Endothelial cell (in vitro differentiated cells): ENCODE results near the gene AAGAB. TPM values are rescaled to one million over a fixed set of nuclear protein-coding genes. Genes with fewer than 3 reads are reported as not detected.

Source experiments
- DNase-seq: peaks from one replicate; pipeline ENCODE4 v3.0.0; 2021; ENCODE audit warnings: low spot score
- H3K27ac Mint-ChIP-seq: one replicate; pipeline ENCODE4 v1.8.0; 2021; ENCODE audit warnings: mixed read lengths, inconsistent platforms; ENCODE audit not compliant: unreplicated experiment
- H3K27me3 Mint-ChIP-seq: one replicate; pipeline ENCODE4 v1.8.0; 2021; ENCODE audit warnings: mild to moderate bottlenecking, moderate library complexity, mixed read lengths, inconsistent platforms; ENCODE audit not compliant: unreplicated experiment
- H3K36me3 Mint-ChIP-seq: one replicate; pipeline ENCODE4 v1.8.0; 2021; ENCODE audit warnings: mild to moderate bottlenecking, low read depth, mixed read lengths, inconsistent platforms; ENCODE audit not compliant: unreplicated experiment
- H3K4me1 Mint-ChIP-seq: one replicate; pipeline ENCODE4 v1.8.0; 2021; ENCODE audit warnings: mild to moderate bottlenecking, mixed read lengths, inconsistent platforms; ENCODE audit not compliant: unreplicated experiment
- H3K4me3 Mint-ChIP-seq: one replicate; pipeline ENCODE4 v1.8.0; 2021; ENCODE audit warnings: mild to moderate bottlenecking, mixed read lengths, inconsistent platforms; ENCODE audit not compliant: unreplicated experiment
- H3K9me3 Mint-ChIP-seq: one replicate; pipeline ENCODE4 v1.8.0; 2021; ENCODE audit warnings: mixed read lengths, inconsistent platforms; ENCODE audit not compliant: unreplicated experiment
- CTCF ChIP-seq: fragments of 200-600 bp; sonication (generic); IDR thresholded peaks from one replicate; pipeline ENCODE4 v1.5.0; 2021; ENCODE audit warnings: antibody characterized with exemption; ENCODE audit not compliant: unreplicated experiment
- total RNA-seq: library from RNA; stranded (reverse); fragmentation: NEBNext Ultra II Directional; extraction: Animal tissue kit (Norgen Biotek cat#: 25700); gene quantifications from one replicate; pipeline ENCODE4 v1.2.1, GENCODE V29; 2021; ENCODE audit not compliant: unreplicated experiment

Gene AAGAB
- total RNA-seq, 1 donor from 2014 or later = 40.6 TPM

GRCh38 chr15:67225336-67225735, 29.1 kb downstream of the AAGAB start:
- H3K4me1 Mint-ChIP-seq = peaks cover 6% of the 10 kb centered on the region
- no peak overlapping the region for H3K27ac Mint-ChIP-seq
- no peaks in the 10 kb centered on the region for H3K27me3 Mint-ChIP-seq
- no peak for TF ChIP-seq CTCF
- DNase-seq = no peak
- H3K36me3 Mint-ChIP-seq = peaks cover 3% of the 10 kb centered on the region
- no peak overlapping the region for H3K4me3 Mint-ChIP-seq
- H3K9me3 Mint-ChIP-seq = no peaks in the 10 kb centered on the region

GRCh38 chr15:67224889-67225288, 29.6 kb downstream of the AAGAB start:
- peaks cover 6% of the 10 kb centered on the region for H3K4me1 Mint-ChIP-seq
- no peak for DNase-seq
- no peak overlapping the region for H3K27ac Mint-ChIP-seq
- TF ChIP-seq CTCF = no peak
- no peaks in the 10 kb centered on the region for H3K9me3 Mint-ChIP-seq
- peaks cover 3% of the 10 kb centered on the region for H3K36me3 Mint-ChIP-seq
- no peak overlapping the region for H3K4me3 Mint-ChIP-seq
- H3K27me3 Mint-ChIP-seq = no peaks in the 10 kb centered on the region

- no peaks in the 10 kb centered on the region for H3K36me3 Mint-ChIP-seq
- no peak for DNase-seq
- no peaks in the 10 kb centered on the region for H3K4me1 Mint-ChIP-seq
- H3K9me3 Mint-ChIP-seq = no peaks in the 10 kb centered on the region
- no peaks in the 10 kb centered on the region for H3K27me3 Mint-ChIP-seq
- no peak overlapping the region for H3K27ac Mint-ChIP-seq
- no peak overlapping the region for H3K4me3 Mint-ChIP-seq
- no peak for TF ChIP-seq CTCF
Observed at GRCh38 chr15:67219288-67219687, 35.2 kb downstream of the AAGAB start.

GRCh38 chr15:67218428-67218827, 36.0 kb downstream of the AAGAB start:
- TF ChIP-seq CTCF = no peak
- Mint-ChIP-seq H3K27ac (no peak overlapping the region), H3K9me3 (no peaks in the 10 kb centered on the region), H3K36me3 (no peaks in the 10 kb centered on the region), H3K4me1 (no peaks in the 10 kb centered on the region), H3K27me3 (no peaks in the 10 kb centered on the region), H3K4me3 (no peak overlapping the region)
- no peak for DNase-seq

GRCh38 chr15:67216859-67217258, 37.6 kb downstream of the AAGAB start:
- Mint-ChIP-seq H3K4me3 (no peak overlapping the region), H3K36me3 (no peaks in the 10 kb centered on the region), H3K27ac (no peak overlapping the region), H3K9me3 (no peaks in the 10 kb centered on the region), H3K27me3 (no peaks in the 10 kb centered on the region), H3K4me1 (no peaks in the 10 kb centered on the region)
- no peak for TF ChIP-seq CTCF
- no peak for DNase-seq
